Measurements from ENCODE around the gene RAD51C.
"Not testable (repeated sequence)": the region's sequence is repeated elsewhere in the genome, so short reads cannot be mapped to it uniquely, and the experiment has no call there.

The RAD51C gene

GRCh38 chr17:58747674-58748073 lies 55.3 kb downstream of the RAD51C start:
- no peak for DNase-seq

GRCh38 chr17:58749627-58750026 lies 57.2 kb downstream of the RAD51C start:
- not testable (repeated sequence) for DNase-seq

- no peak for DNase-seq
These were observed 60.6 kb downstream of the RAD51C start for GRCh38 chr17:58753026-58753425.

- DNase-seq: no peak
These were observed 62.8 kb downstream of the RAD51C start for GRCh38 chr17:58755269-58755576.

- DNase-seq: peak; percentile 90
These were observed 63.3 kb downstream of the RAD51C start, which contains the start of gene PPM1E for GRCh38 chr17:58755577-58756245. PPM1E (plus strand) TSS chr17:58755854.

- peak; percentile 38 for DNase-seq
These were observed 64.1 kb downstream of the RAD51C start for GRCh38 chr17:58756246-58757161.

GRCh38 chr17:58757162-58757613 lies 64.8 kb downstream of the RAD51C start:
- DNase-seq: no peak

GRCh38 chr17:58758890-58759289 lies 66.5 kb downstream of the RAD51C start:
- no peak for DNase-seq

- DNase-seq: no peak
These were observed 67.1 kb downstream of the RAD51C start for GRCh38 chr17:58759522-58759921.

GRCh38 chr17:58760248-58760647 lies 67.8 kb downstream of the RAD51C start:
- no peak for DNase-seq

- DNase-seq: no peak
These were observed 70.9 kb downstream of the RAD51C start for GRCh38 chr17:58763263-58763662.

GRCh38 chr17:58764373-58764772 lies 72.0 kb downstream of the RAD51C start:
- DNase-seq: peak; percentile 43

GRCh38 chr17:58778482-58778881 lies 86.1 kb downstream of the RAD51C start:
- not testable (repeated sequence) for DNase-seq

- DNase-seq: no peak
These were observed 87.0 kb downstream of the RAD51C start for GRCh38 chr17:58779446-58779845.

GRCh38 chr17:58783380-58783779 lies 91.0 kb downstream of the RAD51C start:
- peak; percentile 94 for DNase-seq

- no peak for DNase-seq
These were observed 92.7 kb downstream of the RAD51C start for GRCh38 chr17:58785097-58785496.

All from NCI-H345 (cell line).